Suprapubic skin (tissue), 4 donors: ENCODE results near the gene RPN2. TPM values are rescaled to one million over a fixed set of nuclear protein-coding genes. Genes with fewer than 3 reads are reported as not detected.

Experiments used
- DNase-seq, 2 donors: peaks; one replicate each; pipeline ENCODE4 v3.0.0-alpha.2; 2019; ENCODE audit warnings: low spot score in 2 of 2
- H3K27ac ChIP-seq: fragments of 200-600 bp; sonication (generic); one replicate; pipeline ENCODE4 v1.5.1; 2019
- H3K27me3 ChIP-seq: fragments of 200-600 bp; sonication (generic); one replicate; pipeline ENCODE4 v1.5.1; 2019
- H3K36me3 ChIP-seq: fragments of 200-600 bp; sonication (generic); one replicate; pipeline ENCODE4 v1.5.1; 2019
- H3K4me1 ChIP-seq: fragments of 200-600 bp; sonication (generic); one replicate; pipeline ENCODE4 v1.5.1; 2019
- H3K4me3 ChIP-seq: fragments of 200-600 bp; sonication (generic); one replicate; pipeline ENCODE4 v1.5.1; 2019; ENCODE audit warnings: mild to moderate bottlenecking
- H3K9me3 ChIP-seq: fragments of 200-600 bp; sonication (generic); one replicate; pipeline ENCODE4 v1.5.1; 2019
- CTCF ChIP-seq, 2 donors: fragments of 200-600 bp in 1 of 2; fragments of 450-650 bp in 1 of 2; sonication (generic) in 1 of 2; IDR thresholded peaks; one replicate each; pipeline ENCODE4 v1.5.1; 2016 to 2019; ENCODE audit warnings: antibody characterized with exemption in 2 of 2, mild to moderate bottlenecking in 1 of 2, moderate library complexity in 1 of 2
- EP300 ChIP-seq: sonication (generic); formaldehyde crosslinking; IDR thresholded peaks from one replicate; pipeline ENCODE4 v1.6.1; 2017; ENCODE audit warnings: antibody characterized with exemption
- POLR2A ChIP-seq, 2 donors: fragments of 450-650 bp; IDR thresholded peaks; one replicate each; pipeline ENCODE4 v1.6.1; 2017; ENCODE audit warnings: antibody characterized with exemption in 2 of 2, mild to moderate bottlenecking in 2 of 2, moderate library complexity in 2 of 2
- POLR2AphosphoS5 ChIP-seq, 3 donors: sonication (generic); formaldehyde crosslinking; IDR thresholded peaks; one replicate each; pipeline ENCODE4 v1.6.1; 2017; ENCODE audit warnings: antibody characterized with exemption in 3 of 3
- WGBS: methylation state at CpG from one replicate; pipeline ENCODE4 v1.1.5; 2018; 5-methylcytosine and 5-hydroxymethylcytosine counted together
- total RNA-seq, 4 donors: library from RNA; depleted of rRNA; stranded (reverse); fragments of >200 nt; gene quantifications; one replicate each; pipeline ENCODE4 v1.1.0, GENCODE V29; 2016

RPN2 gene
- total RNA-seq, 4 donors from 2014 or later: 71.9 to 138 (median 132) TPM

- no peaks in the 10 kb centered on the region for H3K27me3 ChIP-seq
- no peaks in the 10 kb centered on the region for H3K9me3 ChIP-seq
- 58% methylated on average over 12 of the region's 12 CpGs for WGBS
- DNase-seq: no peak
- no peaks in the 10 kb centered on the region for H3K36me3 ChIP-seq
- H3K4me1 ChIP-seq: peaks cover 5% of the 10 kb centered on the region
- no peak overlapping the region for H3K4me3 ChIP-seq
- H3K27ac ChIP-seq: no peak overlapping the region
- no peak for TF ChIP-seq EP300
- no peak for TF ChIP-seq POLR2A (IDR thresholded peaks at IDR 0.05)
- TF ChIP-seq CTCF (IDR thresholded peaks at IDR 0.05): no peak
- no peak for TF ChIP-seq POLR2AphosphoS5 (IDR thresholded peaks at IDR 0.05)
Measured at GRCh38 chr20:37253087-37253486, 74.0 kb downstream of the RPN2 start.

GRCh38 chr20:37254114-37254878, 75.2 kb downstream of the RPN2 start:
- Histone ChIP-seq H3K4me1 (peaks cover 5% of the 10 kb centered on the region), H3K4me3 (no peak overlapping the region), H3K27me3 (peaks cover under 1% of the 10 kb centered on the region), H3K9me3 (no peaks in the 10 kb centered on the region), H3K36me3 (no peaks in the 10 kb centered on the region), H3K27ac (no peak overlapping the region)
- no peak for TF ChIP-seq EP300
- TF ChIP-seq CTCF (IDR thresholded peaks at IDR 0.05): no peak
- TF ChIP-seq POLR2A (IDR thresholded peaks at IDR 0.05): no peak
- TF ChIP-seq POLR2AphosphoS5 (IDR thresholded peaks at IDR 0.05): no peak
- DNase-seq: no peak
- 89% methylated on average over 7 of the region's 7 CpGs for WGBS

- Histone ChIP-seq H3K4me3 (no peak overlapping the region), H3K9me3 (no peaks in the 10 kb centered on the region), H3K27ac (no peak overlapping the region), H3K27me3 (peaks cover 12% of the 10 kb centered on the region), H3K36me3 (no peaks in the 10 kb centered on the region), H3K4me1 (peaks cover 5% of the 10 kb centered on the region)
- no peak for DNase-seq
- no peak for TF ChIP-seq POLR2A (IDR thresholded peaks at IDR 0.05)
- 82% methylated on average over 3 of the region's 11 CpGs for WGBS
Measured at GRCh38 chr20:37256286-37256685, 77.2 kb downstream of the RPN2 start.

GRCh38 chr20:37257530-37257929, 78.4 kb downstream of the RPN2 start:
- no peak overlapping the region for H3K4me3 ChIP-seq
- H3K27ac ChIP-seq: no peak overlapping the region
- H3K4me1 ChIP-seq: peaks cover 5% of the 10 kb centered on the region
- no peak for DNase-seq
- H3K9me3 ChIP-seq: no peaks in the 10 kb centered on the region
- H3K36me3 ChIP-seq: no peaks in the 10 kb centered on the region
- 80% methylated on average over 2 of the region's 2 CpGs for WGBS
- no peak for TF ChIP-seq POLR2A (IDR thresholded peaks at IDR 0.05)
- no peak for TF ChIP-seq EP300
- no peak for TF ChIP-seq CTCF (IDR thresholded peaks at IDR 0.05)
- no peak for TF ChIP-seq POLR2AphosphoS5 (IDR thresholded peaks at IDR 0.05)
- peaks cover 16% of the 10 kb centered on the region for H3K27me3 ChIP-seq

- no peak overlapping the region for H3K4me3 ChIP-seq
- peaks cover 16% of the 10 kb centered on the region for H3K27me3 ChIP-seq
- TF ChIP-seq POLR2AphosphoS5 (IDR thresholded peaks at IDR 0.05): no peak
- H3K4me1 ChIP-seq: peaks cover 5% of the 10 kb centered on the region
- no peak for DNase-seq
- H3K36me3 ChIP-seq: no peaks in the 10 kb centered on the region
- WGBS: 59% methylated on average over 9 of the region's 9 CpGs
- H3K27ac ChIP-seq: no peak overlapping the region
- no peaks in the 10 kb centered on the region for H3K9me3 ChIP-seq
Measured at GRCh38 chr20:37257988-37258387, 78.9 kb downstream of the RPN2 start.

- 72% methylated on average over 11 of the region's 11 CpGs for WGBS
- no peak for DNase-seq
- no peak for TF ChIP-seq EP300
- no peak for TF ChIP-seq CTCF (IDR thresholded peaks at IDR 0.05)
- no peak for TF ChIP-seq POLR2A (IDR thresholded peaks at IDR 0.05)
- no peak for TF ChIP-seq POLR2AphosphoS5 (IDR thresholded peaks at IDR 0.05)
Measured at GRCh38 chr20:37259031-37259430, 79.9 kb downstream of the RPN2 start.

More at GRCh38 chr20:37259031-37259430, 79.9 kb downstream of the RPN2 start:
- Histone ChIP-seq H3K4me3 (no peak overlapping the region), H3K36me3 (no peaks in the 10 kb centered on the region), H3K27ac (no peak overlapping the region), H3K9me3 (no peaks in the 10 kb centered on the region), H3K27me3 (peaks cover 16% of the 10 kb centered on the region), H3K4me1 (peaks cover 5% of the 10 kb centered on the region)
